Measurements from ENCODE around the gene GAS7. TPM values are rescaled to one million over a fixed set of nuclear protein-coding genes. Genes with fewer than 3 reads are reported as not detected.

Gene GAS7
- total RNA-seq, 1 donor from 2014 or later, result 2.9 TPM

DNA sequence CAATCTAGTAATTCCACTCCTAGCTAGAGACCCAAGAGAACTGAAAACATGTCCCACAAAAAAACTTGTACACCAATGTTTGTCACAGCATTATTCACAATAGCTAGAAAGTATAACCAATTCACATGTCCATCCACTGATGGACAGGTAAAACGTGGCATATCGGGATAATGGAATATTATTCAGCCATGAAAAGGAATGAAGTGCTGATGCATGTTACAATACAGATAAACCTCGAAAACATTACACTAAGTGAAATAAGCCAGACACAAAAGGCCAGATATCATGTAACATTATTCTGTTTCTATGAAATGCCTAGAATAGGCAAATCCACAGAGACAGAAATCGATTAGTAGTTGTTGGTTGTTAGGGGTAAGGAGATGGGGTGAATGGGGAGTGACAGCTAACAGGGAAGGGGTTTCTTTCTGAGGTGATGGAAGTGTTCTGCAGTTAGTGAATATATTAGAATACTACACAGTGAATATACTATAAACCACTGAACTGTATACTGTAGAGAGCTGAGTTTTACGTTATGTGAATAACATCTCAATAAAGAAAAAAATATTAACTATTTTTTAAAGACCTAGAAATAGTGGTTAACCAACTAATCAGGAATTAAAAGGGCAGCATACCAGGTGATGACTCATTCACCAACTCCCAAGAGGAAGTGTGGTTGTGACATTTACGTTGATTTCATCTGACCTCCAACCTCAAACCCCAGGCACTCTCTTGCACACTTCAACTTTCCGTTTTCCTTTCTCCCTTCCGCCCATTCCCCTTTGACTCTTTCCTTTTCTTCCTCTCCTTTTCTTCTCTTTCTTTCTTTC, 48.6 kb downstream of the GAS7 start:
- no peak overlapping the region for H3K27ac ChIP-seq
- H3K79me2 ChIP-seq (ENCODE audit: low read depth), result no peaks in the 10 kb centered on the region
- Mint-ChIP-seq H3K4me1 (peaks cover 18% of the 10 kb centered on the region), H3K9me3 (peaks cover 2% of the 10 kb centered on the region), H3K27me3 (ENCODE audit: insufficient read depth, low read depth) (peaks cover 10% of the 10 kb centered on the region), H3K27ac (no peak overlapping the region), H3K4me3 (no peak overlapping the region), H3K36me3 (no peaks in the 10 kb centered on the region)
- no peaks in the 10 kb centered on the region for H3K27me3 ChIP-seq
- no peak overlapping the region for H3K9ac ChIP-seq
- no peaks in the 10 kb centered on the region for H3K36me3 ChIP-seq
- H4K20me1 ChIP-seq (ENCODE audit: low read depth), result no peaks in the 10 kb centered on the region
- no peak overlapping the region for H3K4me2 ChIP-seq
- H3K4me3 ChIP-seq, result no peak overlapping the region
- no peak for TF ChIP-seq EZH2phosphoT487 (IDR thresholded peaks at IDR 0.05)
- no peak for TF ChIP-seq EZH2 (IDR thresholded peaks at IDR 0.05)
- TF ChIP-seq CTCF (IDR thresholded peaks at IDR 0.05), result no peak
- DNase-seq (ENCODE audit: low spot score), result no peak
- no peaks in the 10 kb centered on the region for H3K9me3 ChIP-seq (ENCODE audit: low read depth)
- H3K4me1 ChIP-seq, result no peaks in the 10 kb centered on the region
- H2AFZ ChIP-seq (replicated peaks), result no peak overlapping the region
- no peaks in the 10 kb centered on the region for H3F3A ChIP-seq (ENCODE audit: low read depth)

- Mint-ChIP-seq H3K27me3 (ENCODE audit: insufficient read depth, low read depth) (peaks cover 10% of the 10 kb centered on the region), H3K36me3 (no peaks in the 10 kb centered on the region), H3K4me3 (no peak overlapping the region), H3K4me1 (peaks cover 20% of the 10 kb centered on the region), H3K9me3 (peaks cover 2% of the 10 kb centered on the region), H3K27ac (no peak overlapping the region)
- no peak overlapping the region for H2AFZ ChIP-seq (replicated peaks)
- H3K4me3 ChIP-seq, result no peak overlapping the region
- H3K4me2 ChIP-seq, result no peak overlapping the region
- no peaks in the 10 kb centered on the region for H3K36me3 ChIP-seq
- no peaks in the 10 kb centered on the region for H3K79me2 ChIP-seq (ENCODE audit: low read depth)
- no peak overlapping the region for H3K9ac ChIP-seq
- no peak for DNase-seq (ENCODE audit: low spot score)
- no peaks in the 10 kb centered on the region for H3K4me1 ChIP-seq
- no peaks in the 10 kb centered on the region for H3K9me3 ChIP-seq (ENCODE audit: low read depth)
- H3K27ac ChIP-seq, result no peak overlapping the region
- no peaks in the 10 kb centered on the region for H3F3A ChIP-seq (ENCODE audit: low read depth)
- no peaks in the 10 kb centered on the region for H4K20me1 ChIP-seq (ENCODE audit: low read depth)
- no peaks in the 10 kb centered on the region for H3K27me3 ChIP-seq
- TF ChIP-seq EZH2 (IDR thresholded peaks at IDR 0.05), result no peak
- TF ChIP-seq EZH2phosphoT487 (IDR thresholded peaks at IDR 0.05), result no peak
- TF ChIP-seq CTCF (IDR thresholded peaks at IDR 0.05), result no peak
These were observed 50.5 kb downstream of the GAS7 start for GRCh38 chr17:10147761-10148415.

DNA sequence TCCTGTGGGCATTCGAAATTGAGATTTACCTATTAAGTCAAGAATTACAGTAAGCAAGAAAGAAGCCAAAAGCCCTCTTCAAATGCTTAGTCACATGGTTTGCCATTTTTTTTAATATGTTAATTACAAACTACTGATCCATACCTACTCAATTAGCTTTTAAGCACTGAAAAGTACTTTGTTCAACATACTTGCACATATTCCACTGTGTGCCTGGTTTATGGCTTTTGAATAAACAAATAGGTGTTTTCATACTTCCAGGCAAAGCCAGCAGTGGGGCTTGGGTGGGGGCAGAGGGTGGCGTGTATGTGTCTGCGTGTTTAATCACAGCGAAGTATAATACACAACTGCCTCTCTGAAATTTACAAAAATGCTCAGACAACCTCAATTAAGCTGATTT, 51.4 kb downstream of the GAS7 start:
- Histone ChIP-seq H4K20me1 (ENCODE audit: low read depth) (no peaks in the 10 kb centered on the region), H3K4me2 (no peak overlapping the region), H3K27me3 (no peaks in the 10 kb centered on the region), H3K4me1 (no peaks in the 10 kb centered on the region), H3K4me3 (no peak overlapping the region), H2AFZ (replicated peaks) (no peak overlapping the region), H3K9me3 (ENCODE audit: low read depth) (no peaks in the 10 kb centered on the region), H3K9ac (no peak overlapping the region), H3K27ac (no peak overlapping the region), H3K79me2 (ENCODE audit: low read depth) (no peaks in the 10 kb centered on the region), H3K36me3 (no peaks in the 10 kb centered on the region), H3F3A (ENCODE audit: low read depth) (no peaks in the 10 kb centered on the region)
- no peak for DNase-seq (ENCODE audit: low spot score)
- H3K36me3 Mint-ChIP-seq, result no peaks in the 10 kb centered on the region
- no peak overlapping the region for H3K27ac Mint-ChIP-seq
- no peak overlapping the region for H3K4me3 Mint-ChIP-seq
- peaks cover 7% of the 10 kb centered on the region for H3K27me3 Mint-ChIP-seq (ENCODE audit: insufficient read depth, low read depth)
- peaks cover 2% of the 10 kb centered on the region for H3K9me3 Mint-ChIP-seq
- no peak for TF ChIP-seq EZH2phosphoT487 (IDR thresholded peaks at IDR 0.05)
- TF ChIP-seq CTCF (IDR thresholded peaks at IDR 0.05), result no peak
- H3K4me1 Mint-ChIP-seq, result peaks cover 15% of the 10 kb centered on the region
